Neural crest cell (in vitro differentiated cells): ENCODE data around the gene TMEM125. TPM values are rescaled to one million over a fixed set of nuclear protein-coding genes. Genes with fewer than 3 reads are reported as not detected.

Source experiments
- DNase-seq: peaks from one replicate; pipeline ENCODE4 v3.0.0; 2021; ENCODE audit warnings: low read depth, mixed read lengths, low spot score
- H3K27ac Mint-ChIP-seq: one replicate; pipeline ENCODE4 v1.8.0; 2021; ENCODE audit warnings: mild to moderate bottlenecking, mixed read lengths; ENCODE audit not compliant: unreplicated experiment
- H3K27me3 Mint-ChIP-seq: 2 replicates; pipeline ENCODE4 v1.8.0; 2021; ENCODE audit warnings: low read depth, mild to moderate bottlenecking, mixed read lengths
- H3K36me3 Mint-ChIP-seq: 2 replicates; pipeline ENCODE4 v1.8.0; 2021; ENCODE audit warnings: low read depth, mild to moderate bottlenecking, mixed read lengths
- H3K4me1 Mint-ChIP-seq: 2 replicates; pipeline ENCODE4 v1.8.0; 2021; ENCODE audit warnings: mixed read lengths
- H3K4me3 Mint-ChIP-seq: one replicate; pipeline ENCODE4 v1.8.0; 2021; ENCODE audit warnings: mild to moderate bottlenecking, mixed read lengths
- H3K9me3 Mint-ChIP-seq: 2 replicates; pipeline ENCODE4 v1.8.0; 2021; ENCODE audit warnings: mixed read lengths
- CTCF ChIP-seq: fragments of 200-600 bp; sonication (generic); conservative IDR thresholded peaks from 2 replicates; pipeline ENCODE4 v1.5.0; 2021; ENCODE audit warnings: antibody characterized with exemption, mild to moderate bottlenecking
- total RNA-seq: library from RNA; stranded (reverse); gene quantifications from 2 replicates; pipeline ENCODE4 v1.2.1, GENCODE V29; 2021

TMEM125 gene
- total RNA-seq, 1 donor from 2014 or later: 0.14 TPM

GRCh38 chr1:43292679-43293078 is 22.9 kb downstream of the TMEM125 start:
- H3K9me3 Mint-ChIP-seq: no peaks in the 10 kb centered on the region
- no peaks in the 10 kb centered on the region for H3K36me3 Mint-ChIP-seq
- H3K27me3 Mint-ChIP-seq: no peaks in the 10 kb centered on the region
- peaks cover 28% of the 10 kb centered on the region for H3K4me1 Mint-ChIP-seq
- TF ChIP-seq CTCF: no peak
- H3K4me3 Mint-ChIP-seq: no peak overlapping the region
- DNase-seq: no peak
- no peak overlapping the region for H3K27ac Mint-ChIP-seq

- H3K9me3 Mint-ChIP-seq: no peaks in the 10 kb centered on the region
- H3K4me3 Mint-ChIP-seq: no peak overlapping the region
- H3K27ac Mint-ChIP-seq: peak overlapping the region; percentile 71
- no peaks in the 10 kb centered on the region for H3K27me3 Mint-ChIP-seq
- no peaks in the 10 kb centered on the region for H3K36me3 Mint-ChIP-seq
- no peak for DNase-seq
- TF ChIP-seq CTCF: no peak
- peaks cover 31% of the 10 kb centered on the region for H3K4me1 Mint-ChIP-seq
Observed at GRCh38 chr1:43293176-43293575, 23.4 kb downstream of the TMEM125 start.

- H3K36me3 Mint-ChIP-seq: no peaks in the 10 kb centered on the region
- H3K27me3 Mint-ChIP-seq: no peaks in the 10 kb centered on the region
- TF ChIP-seq CTCF: no peak
- no peaks in the 10 kb centered on the region for H3K9me3 Mint-ChIP-seq
- H3K4me3 Mint-ChIP-seq: no peak overlapping the region
- H3K27ac Mint-ChIP-seq: no peak overlapping the region
- no peak for DNase-seq
- H3K4me1 Mint-ChIP-seq: peaks cover 32% of the 10 kb centered on the region
Observed at GRCh38 chr1:43293896-43294760, 24.3 kb downstream of the TMEM125 start.

- Mint-ChIP-seq H3K27ac (no peak overlapping the region), H3K36me3 (no peaks in the 10 kb centered on the region), H3K4me3 (no peak overlapping the region), H3K4me1 (peaks cover 32% of the 10 kb centered on the region), H3K27me3 (no peaks in the 10 kb centered on the region), H3K9me3 (no peaks in the 10 kb centered on the region)
- no peak for DNase-seq
- TF ChIP-seq CTCF: no peak
Observed at GRCh38 chr1:43294761-43295160, 25.0 kb downstream of the TMEM125 start.

- Mint-ChIP-seq H3K4me3 (no peak overlapping the region), H3K36me3 (no peaks in the 10 kb centered on the region), H3K4me1 (peaks cover 35% of the 10 kb centered on the region), H3K9me3 (no peaks in the 10 kb centered on the region), H3K27ac (peak overlapping the region; percentile 65), H3K27me3 (no peaks in the 10 kb centered on the region)
- no peak for DNase-seq
- TF ChIP-seq CTCF: no peak
Observed at GRCh38 chr1:43296207-43296606, 26.4 kb downstream of the TMEM125 start.
